ENCODE results near the gene NT5DC3.

Gene NT5DC3

DNA sequence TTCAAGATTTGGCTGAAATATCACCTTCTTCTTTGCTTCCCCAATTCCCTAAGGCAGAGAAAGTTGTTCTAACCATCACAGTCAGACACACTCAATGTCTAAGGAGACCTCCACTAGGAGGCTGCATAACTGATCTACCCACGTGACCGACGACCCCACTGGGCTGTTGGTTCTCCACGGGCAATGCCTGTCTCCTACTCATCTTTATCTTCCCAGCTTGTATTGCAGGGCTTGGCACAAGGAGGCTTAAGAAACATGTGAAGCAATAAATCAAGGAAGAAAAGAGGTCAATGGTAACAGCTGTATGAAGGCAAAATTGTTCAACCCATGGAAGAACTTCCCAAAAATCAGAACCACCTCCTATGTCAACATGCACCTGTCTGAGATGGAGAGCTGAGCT lies 27.1 kb downstream of the NT5DC3 start:
- Histone ChIP-seq H2BK12ac (ENCODE audit: low read length) (no peak overlapping the region), H3K36me3 (replicated peaks in 1 of 2; ENCODE audit: control insufficient read depth in 2 of 2, insufficient read depth in 2 of 2, low read length in 2 of 2) (peaks cover 2 to 27% of the 10 kb centered on the region in 2 donors), H3K14ac (ENCODE audit: low read length) (no peak overlapping the region), H2AFZ (ENCODE audit: low read length) (no peak overlapping the region), H4K8ac (ENCODE audit: low read depth, low read length) (no peak overlapping the region), H3K79me1 (ENCODE audit: low read depth, low read length) (no peaks in the 10 kb centered on the region), H2BK120ac (ENCODE audit: low read depth, low read length) (no peak overlapping the region), H3K4me2 (ENCODE audit: insufficient read depth, low read length, poor library complexity, severe bottlenecking) (no peak overlapping the region), H3K9me3 (replicated peaks in 1 of 2; ENCODE audit: control insufficient read depth in 2 of 2, insufficient read depth in 1 of 2, low read depth in 1 of 2, low read length in 2 of 2) (no peaks in the 10 kb centered on the region), H3K27ac (replicated peaks; ENCODE audit: low read length) (no peak overlapping the region), H3K27me3 (ENCODE audit: control insufficient read depth in 3 of 3, insufficient read depth in 3 of 3, low read depth in 1 of 3, low read length in 3 of 3) (no peaks in the 10 kb centered on the region), H2BK5ac (ENCODE audit: low read length) (no peak overlapping the region), H2BK15ac (ENCODE audit: low read length) (no peak overlapping the region), H3K23ac (ENCODE audit: low read depth, low read length, poor library complexity) (no peak overlapping the region), H3K18ac (ENCODE audit: low read length) (no peak overlapping the region), H3K4me1 (ENCODE audit: control insufficient read depth in 2 of 2, insufficient read depth in 1 of 2, low read depth in 1 of 2, low read length in 2 of 2) (no peaks in the 10 kb centered on the region), H3K9ac (ENCODE audit: low read depth, low read length, poor library complexity) (no peak overlapping the region), H4K91ac (ENCODE audit: low read depth, low read length, poor library complexity) (no peak overlapping the region), H3K4ac (ENCODE audit: low read length) (no peak overlapping the region), H3K4me3 (ENCODE audit: low read length in 2 of 2) (no peak overlapping the region), H2AK5ac (ENCODE audit: low read depth, low read length) (no peak overlapping the region)
- no CpG with 5 or more reads among the region's 4 CpGs for WGBS, 2 donors (ENCODE audit: extremely low coverage in 2 of 2, insufficient read length in 2 of 2, insufficient replicate concordance in 1 of 2)
- DNase-seq (ENCODE audit: low spot score): no peak

DNA sequence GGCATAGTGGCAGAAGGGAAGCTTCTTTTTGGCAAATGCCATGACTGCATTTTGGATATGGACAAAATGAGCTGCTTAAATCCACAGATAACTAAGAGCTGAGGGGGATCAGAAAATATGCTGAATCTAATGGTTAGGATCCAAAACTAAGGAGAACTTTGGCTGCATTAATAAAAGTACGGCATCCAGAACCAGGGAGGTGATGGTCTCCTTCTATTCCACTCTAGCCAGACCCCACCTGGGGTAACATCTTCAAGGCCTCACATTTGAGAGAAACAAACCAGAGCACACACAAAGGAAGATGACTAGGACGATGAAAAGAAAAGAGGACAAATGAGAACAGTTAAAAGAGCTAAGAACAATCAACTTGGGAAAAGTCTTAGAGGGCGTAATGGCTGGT lies 27.6 kb downstream of the NT5DC3 start:
- no peak overlapping the region for H4K91ac ChIP-seq (ENCODE audit: low read depth, low read length, poor library complexity)
- no CpG with 5 or more reads among the region's 3 CpGs for WGBS, 2 donors (ENCODE audit: extremely low coverage in 2 of 2, insufficient read length in 2 of 2, insufficient replicate concordance in 1 of 2)

DNA sequence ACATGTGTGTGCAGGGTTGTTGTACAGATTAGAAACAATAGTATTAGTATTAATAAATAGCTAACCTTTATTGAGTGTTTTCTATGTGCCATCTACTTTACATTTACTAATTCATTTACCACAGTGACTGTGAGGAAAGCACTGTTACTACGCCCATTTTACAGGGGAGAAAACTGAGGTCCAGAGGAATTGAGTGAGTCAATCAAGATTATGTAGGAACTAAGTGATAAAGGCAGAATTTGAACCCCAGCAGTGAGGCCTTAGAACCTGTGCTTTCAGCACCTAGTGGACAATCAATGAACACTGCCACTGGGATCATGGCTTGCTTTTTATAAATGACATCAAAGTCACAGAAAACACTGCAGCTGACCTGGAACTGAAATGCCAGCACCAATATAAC lies 28.2 kb downstream of the NT5DC3 start:
- H2BK5ac ChIP-seq (ENCODE audit: low read length): no peak overlapping the region
- no peak overlapping the region for H2AK5ac ChIP-seq (ENCODE audit: low read depth, low read length)
- no peaks in the 10 kb centered on the region for H3K4me1 ChIP-seq (ENCODE audit: control insufficient read depth in 2 of 2, insufficient read depth in 1 of 2, low read depth in 1 of 2, low read length in 2 of 2)
- H3K14ac ChIP-seq (ENCODE audit: low read length): no peak overlapping the region
- H2BK15ac ChIP-seq (ENCODE audit: low read length): no peak overlapping the region
- no peak overlapping the region for H2BK12ac ChIP-seq (ENCODE audit: low read length)
- H3K4me3 ChIP-seq (ENCODE audit: low read length in 2 of 2): no peak overlapping the region
- no peak overlapping the region for H2AFZ ChIP-seq (ENCODE audit: low read length)
- H3K79me1 ChIP-seq (ENCODE audit: low read depth, low read length): no peaks in the 10 kb centered on the region
- no peak overlapping the region for H3K27ac ChIP-seq (replicated peaks; ENCODE audit: low read length)
- H3K23ac ChIP-seq (ENCODE audit: low read depth, low read length, poor library complexity): no peak overlapping the region
- no CpG with 5 or more reads among the region's 1 CpG for WGBS, 2 donors (ENCODE audit: extremely low coverage in 2 of 2, insufficient read length in 2 of 2, insufficient replicate concordance in 1 of 2)
- DNase-seq (ENCODE audit: low spot score): no peak
- H2BK120ac ChIP-seq (ENCODE audit: low read depth, low read length): no peak overlapping the region
- H3K27me3 ChIP-seq (ENCODE audit: control insufficient read depth in 3 of 3, insufficient read depth in 3 of 3, low read depth in 1 of 3, low read length in 3 of 3): no peaks in the 10 kb centered on the region
- no peak overlapping the region for H3K4me2 ChIP-seq (ENCODE audit: insufficient read depth, low read length, poor library complexity, severe bottlenecking)
- no peak overlapping the region for H3K18ac ChIP-seq (ENCODE audit: low read length)
- no peak overlapping the region for H3K9ac ChIP-seq (ENCODE audit: low read depth, low read length, poor library complexity)
- no peak overlapping the region for H3K4ac ChIP-seq (ENCODE audit: low read length)
- H4K8ac ChIP-seq (ENCODE audit: low read depth, low read length): no peak overlapping the region
- H4K91ac ChIP-seq (ENCODE audit: low read depth, low read length, poor library complexity): no peak overlapping the region
- H3K9me3 ChIP-seq (replicated peaks in 1 of 2; ENCODE audit: control insufficient read depth in 2 of 2, insufficient read depth in 1 of 2, low read depth in 1 of 2, low read length in 2 of 2): no peaks in the 10 kb centered on the region
- peaks cover 2 to 27% of the 10 kb centered on the region in 2 donors for H3K36me3 ChIP-seq (replicated peaks in 1 of 2; ENCODE audit: control insufficient read depth in 2 of 2, insufficient read depth in 2 of 2, low read length in 2 of 2)

More for the DNA sequence above, 27.6 kb downstream of the NT5DC3 start:
- Histone ChIP-seq H3K9me3 (replicated peaks in 1 of 2; ENCODE audit: control insufficient read depth in 2 of 2, insufficient read depth in 1 of 2, low read depth in 1 of 2, low read length in 2 of 2) (no peaks in the 10 kb centered on the region), H3K18ac (ENCODE audit: low read length) (no peak overlapping the region), H3K36me3 (replicated peaks in 1 of 2; ENCODE audit: control insufficient read depth in 2 of 2, insufficient read depth in 2 of 2, low read length in 2 of 2) (peaks cover 2 to 27% of the 10 kb centered on the region in 2 donors), H3K27me3 (ENCODE audit: control insufficient read depth in 3 of 3, insufficient read depth in 3 of 3, low read depth in 1 of 3, low read length in 3 of 3) (no peaks in the 10 kb centered on the region), H3K4ac (ENCODE audit: low read length) (no peak overlapping the region), H2BK120ac (ENCODE audit: low read depth, low read length) (no peak overlapping the region), H2BK5ac (ENCODE audit: low read length) (no peak overlapping the region), H2AFZ (ENCODE audit: low read length) (no peak overlapping the region), H3K4me1 (ENCODE audit: control insufficient read depth in 2 of 2, insufficient read depth in 1 of 2, low read depth in 1 of 2, low read length in 2 of 2) (no peaks in the 10 kb centered on the region), H2AK5ac (ENCODE audit: low read depth, low read length) (no peak overlapping the region), H3K9ac (ENCODE audit: low read depth, low read length, poor library complexity) (no peak overlapping the region), H4K8ac (ENCODE audit: low read depth, low read length) (no peak overlapping the region), H3K4me2 (ENCODE audit: insufficient read depth, low read length, poor library complexity, severe bottlenecking) (no peak overlapping the region), H2BK12ac (ENCODE audit: low read length) (no peak overlapping the region), H3K23ac (ENCODE audit: low read depth, low read length, poor library complexity) (no peak overlapping the region), H3K79me1 (ENCODE audit: low read depth, low read length) (no peaks in the 10 kb centered on the region), H3K14ac (ENCODE audit: low read length) (no peak overlapping the region), H3K4me3 (ENCODE audit: low read length in 2 of 2) (no peak overlapping the region), H2BK15ac (ENCODE audit: low read length) (no peak overlapping the region), H3K27ac (replicated peaks; ENCODE audit: low read length) (no peak overlapping the region)
- no peak for DNase-seq (ENCODE audit: low spot score)

DNA sequence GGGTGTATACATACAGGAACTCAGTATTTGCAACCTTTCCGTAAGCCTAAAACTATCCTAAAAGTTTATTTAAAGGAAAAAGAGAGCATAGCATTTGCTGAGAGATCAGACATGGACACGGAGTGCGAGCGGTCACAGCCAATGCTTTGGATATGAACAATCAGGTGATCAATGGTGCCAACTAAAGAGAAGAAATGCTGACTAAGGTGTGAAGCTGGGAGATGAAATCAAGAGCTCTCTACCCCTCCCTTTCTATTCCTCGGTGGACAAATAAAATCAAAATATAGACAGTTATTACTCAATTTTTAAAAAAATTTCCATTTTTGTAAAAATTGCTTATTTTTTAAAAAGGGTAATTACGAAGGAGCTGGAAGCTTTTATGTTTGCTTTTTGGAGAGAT lies 29.2 kb downstream of the NT5DC3 start:
- Histone ChIP-seq H3K4me1 (ENCODE audit: control insufficient read depth in 2 of 2, insufficient read depth in 1 of 2, low read depth in 1 of 2, low read length in 2 of 2) (no peaks in the 10 kb centered on the region), H3K9ac (ENCODE audit: low read depth, low read length, poor library complexity) (no peak overlapping the region), H2AK5ac (ENCODE audit: low read depth, low read length) (no peak overlapping the region), H3K9me3 (replicated peaks in 1 of 2; ENCODE audit: control insufficient read depth in 2 of 2, insufficient read depth in 1 of 2, low read depth in 1 of 2, low read length in 2 of 2) (no peaks in the 10 kb centered on the region), H3K23ac (ENCODE audit: low read depth, low read length, poor library complexity) (no peak overlapping the region), H3K14ac (ENCODE audit: low read length) (no peak overlapping the region), H3K27ac (replicated peaks; ENCODE audit: low read length) (no peak overlapping the region), H2BK5ac (ENCODE audit: low read length) (no peak overlapping the region), H3K36me3 (replicated peaks in 1 of 2; ENCODE audit: control insufficient read depth in 2 of 2, insufficient read depth in 2 of 2, low read length in 2 of 2) (peaks cover 2 to 27% of the 10 kb centered on the region in 2 donors), H2AFZ (ENCODE audit: low read length) (no peak overlapping the region), H2BK12ac (ENCODE audit: low read length) (no peak overlapping the region), H3K4me3 (ENCODE audit: low read length in 2 of 2) (no peak overlapping the region), H4K8ac (ENCODE audit: low read depth, low read length) (no peak overlapping the region), H2BK15ac (ENCODE audit: low read length) (no peak overlapping the region), H3K4ac (ENCODE audit: low read length) (no peak overlapping the region), H3K18ac (ENCODE audit: low read length) (no peak overlapping the region), H2BK120ac (ENCODE audit: low read depth, low read length) (no peak overlapping the region), H3K27me3 (ENCODE audit: control insufficient read depth in 3 of 3, insufficient read depth in 3 of 3, low read depth in 1 of 3, low read length in 3 of 3) (no peaks in the 10 kb centered on the region), H3K79me1 (ENCODE audit: low read depth, low read length) (no peaks in the 10 kb centered on the region), H3K4me2 (ENCODE audit: insufficient read depth, low read length, poor library complexity, severe bottlenecking) (no peak overlapping the region), H4K91ac (ENCODE audit: low read depth, low read length, poor library complexity) (no peak overlapping the region)
- WGBS, 2 donors (ENCODE audit: extremely low coverage in 2 of 2, insufficient read length in 2 of 2, insufficient replicate concordance in 1 of 2): no CpG with 5 or more reads among the region's 6 CpGs
- DNase-seq (ENCODE audit: low spot score): no peak
